ENCODE measurements around the gene RNF150. TPM values are rescaled to one million over a fixed set of nuclear protein-coding genes. Genes with fewer than 3 reads are reported as not detected.
A peak's percentile ranks its signal among the peaks of the same experiment; 100 is the strongest.

The RNF150 gene
- total RNA-seq, 1 donor from 2014 or later: 9.1 TPM

GRCh38 chr4:140851804-140852203 is 281.5 kb downstream of the RNF150 start:
- intact Hi-C loops (cut with DNase I): loop anchor here (10.0 kb wide), 1 partner anchor 487 kb away; no protein-coding TSS in a partner anchor
- no peak for DNase-seq (ENCODE audit: extremely low spot score in 2 of 2)
- Histone ChIP-seq H3K27ac (no peak overlapping the region), H3K9me3 (no peaks in the 10 kb centered on the region), H3K36me3 (no peaks in the 10 kb centered on the region), H3K4me3 (no peak overlapping the region), H3K4me1 (peaks cover 10% of the 10 kb centered on the region), H3K27me3 (no peaks in the 10 kb centered on the region)
- TF ChIP-seq POLR2A (IDR thresholded peaks at IDR 0.05): no peak
- TF ChIP-seq CTCF (IDR thresholded peaks at IDR 0.05): no peak
- no peak for TF ChIP-seq POLR2AphosphoS5 (IDR thresholded peaks at IDR 0.05; ENCODE audit: insufficient read depth in 1 of 2, low read depth in 1 of 2)

GRCh38 chr4:140851032-140851636 is 282.1 kb downstream of the RNF150 start:
- no peak overlapping the region for H3K27ac ChIP-seq
- DNase-seq (ENCODE audit: extremely low spot score in 2 of 2): no peak
- intact Hi-C loops (cut with DNase I): loop anchor here (10.0 kb wide), 1 partner anchor 486 kb away; no protein-coding TSS in a partner anchor
- no peak overlapping the region for H3K4me3 ChIP-seq
- H3K36me3 ChIP-seq: no peaks in the 10 kb centered on the region
- H3K4me1 ChIP-seq: peaks cover 3% of the 10 kb centered on the region
- H3K27me3 ChIP-seq: no peaks in the 10 kb centered on the region
- no peak for TF ChIP-seq POLR2A (IDR thresholded peaks at IDR 0.05)
- peak in 1 of 2 donors; percentile 25 for TF ChIP-seq POLR2AphosphoS5 (IDR thresholded peaks at IDR 0.05; ENCODE audit: insufficient read depth in 1 of 2, low read depth in 1 of 2)
- TF ChIP-seq CTCF (IDR thresholded peaks at IDR 0.05): peak; percentile 72 to 87 (median 83)
- H3K9me3 ChIP-seq: no peaks in the 10 kb centered on the region

GRCh38 chr4:140849526-140849925 is 283.7 kb downstream of the RNF150 start:
- TF ChIP-seq POLR2AphosphoS5 (IDR thresholded peaks at IDR 0.05; ENCODE audit: insufficient read depth in 1 of 2, low read depth in 1 of 2) (no peak), CTCF (IDR thresholded peaks at IDR 0.05) (no peak), POLR2A (IDR thresholded peaks at IDR 0.05) (no peak)
- Histone ChIP-seq H3K4me1 (no peaks in the 10 kb centered on the region), H3K27me3 (no peaks in the 10 kb centered on the region), H3K4me3 (no peak overlapping the region), H3K27ac (no peak overlapping the region), H3K9me3 (no peaks in the 10 kb centered on the region), H3K36me3 (no peaks in the 10 kb centered on the region)
- intact Hi-C loops (cut with DNase I): no loop called here
- no peak for DNase-seq (ENCODE audit: extremely low spot score in 2 of 2)

GRCh38 chr4:140846736-140847135 is 286.5 kb downstream of the RNF150 start:
- Histone ChIP-seq H3K27ac (no peak overlapping the region), H3K36me3 (no peaks in the 10 kb centered on the region), H3K9me3 (no peaks in the 10 kb centered on the region), H3K27me3 (no peaks in the 10 kb centered on the region), H3K4me3 (no peak overlapping the region), H3K4me1 (no peaks in the 10 kb centered on the region)
- DNase-seq (ENCODE audit: extremely low spot score in 2 of 2): no peak
- no peak for TF ChIP-seq POLR2AphosphoS5 (IDR thresholded peaks at IDR 0.05; ENCODE audit: insufficient read depth in 1 of 2, low read depth in 1 of 2)
- no peak for TF ChIP-seq CTCF (IDR thresholded peaks at IDR 0.05)
- TF ChIP-seq POLR2A (IDR thresholded peaks at IDR 0.05): no peak
- intact Hi-C loops (cut with DNase I): no loop called here

- Histone ChIP-seq H3K9me3 (no peaks in the 10 kb centered on the region), H3K27ac (no peak overlapping the region), H3K4me3 (no peak overlapping the region), H3K4me1 (peaks cover 12% of the 10 kb centered on the region), H3K36me3 (no peaks in the 10 kb centered on the region), H3K27me3 (no peaks in the 10 kb centered on the region)
- TF ChIP-seq POLR2A (IDR thresholded peaks at IDR 0.05): no peak
- no peak for TF ChIP-seq CTCF (IDR thresholded peaks at IDR 0.05)
- TF ChIP-seq POLR2AphosphoS5 (IDR thresholded peaks at IDR 0.05; ENCODE audit: insufficient read depth in 1 of 2, low read depth in 1 of 2): no peak
- no peak for DNase-seq (ENCODE audit: extremely low spot score in 2 of 2)
- intact Hi-C loops (cut with DNase I): no loop called here
These were observed 289.2 kb downstream of the RNF150 start for GRCh38 chr4:140844061-140844460.

Measured in vagina (tissue), 2 donors.